Measurements from ENCODE around the gene MAN1C1. TPM values are rescaled to one million over a fixed set of nuclear protein-coding genes. Genes with fewer than 3 reads are reported as not detected.

Gene MAN1C1
- total RNA-seq, 1 experiment from 2014 or later, result 1.2 TPM

DNA sequence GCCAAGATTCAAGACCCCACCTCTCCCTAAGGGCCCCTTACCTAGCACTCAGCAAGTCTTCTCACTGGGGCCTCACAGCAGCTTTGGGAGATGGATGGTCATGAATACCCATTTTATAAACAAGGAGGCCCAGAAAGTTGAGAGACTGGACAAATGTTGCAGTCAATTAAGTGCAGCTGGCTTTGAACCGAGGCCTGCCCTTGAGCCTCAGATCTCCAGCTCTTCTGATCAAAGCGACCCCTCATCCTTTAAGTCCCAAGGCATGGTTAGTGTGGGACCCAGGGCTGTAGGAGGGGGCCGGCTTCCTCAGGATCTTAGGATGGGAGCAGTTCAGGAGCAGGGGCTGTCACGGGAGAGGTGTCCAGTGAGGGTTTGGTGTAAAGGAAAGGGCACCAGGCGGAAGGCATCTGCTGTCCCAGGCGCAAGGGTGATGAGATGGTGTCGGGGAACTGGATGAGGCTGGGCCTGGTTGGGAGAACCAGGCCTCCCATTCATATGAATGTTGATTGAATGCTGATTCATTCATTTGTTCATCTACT is 198.0 kb downstream of the MAN1C1 start:
- H3K4me3 ChIP-seq (replicated peaks in 1 of 2; ENCODE audit: low read depth in 1 of 2, low read length in 2 of 2), result no peak overlapping the region
- no peak overlapping the region for H3K4me2 ChIP-seq (ENCODE audit: low read length)
- no peaks in the 10 kb centered on the region for H3K9me2 ChIP-seq (ENCODE audit: insufficient read depth)
- H3K27me3 ChIP-seq (ENCODE audit: insufficient read depth, low read length), result no peaks in the 10 kb centered on the region
- no peak for TF ChIP-seq SRF (IDR thresholded peaks at IDR 0.05; ENCODE audit: low read depth)
- no peak for TF ChIP-seq SIN3A (IDR thresholded peaks at IDR 0.05; ENCODE audit: low read depth)
- TF ChIP-seq, protein P1, sequence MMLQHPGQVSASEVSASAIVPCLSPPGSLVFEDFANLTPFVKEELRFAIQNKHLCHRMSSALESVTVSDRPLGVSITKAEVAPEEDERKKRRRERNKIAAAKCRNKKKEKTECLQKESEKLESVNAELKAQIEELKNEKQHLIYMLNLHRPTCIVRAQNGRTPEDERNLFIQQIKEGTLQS (IDR thresholded peaks at IDR 0.05), result no peak
- no peak for TF ChIP-seq TCF7L2 (IDR thresholded peaks at IDR 0.05; ENCODE audit: borderline replicate concordance, extremely low read depth, insufficient read depth, insufficient read length)
- no peak for TF ChIP-seq SP1 (IDR thresholded peaks at IDR 0.05; ENCODE audit: low read depth)
- TF ChIP-seq JUND (IDR thresholded peaks at IDR 0.05), result no peak
- TF ChIP-seq, protein P2, sequence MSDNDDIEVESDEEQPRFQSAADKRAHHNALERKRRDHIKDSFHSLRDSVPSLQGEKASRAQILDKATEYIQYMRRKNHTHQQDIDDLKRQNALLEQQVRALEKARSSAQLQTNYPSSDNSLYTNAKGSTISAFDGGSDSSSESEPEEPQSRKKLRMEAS (IDR thresholded peaks at IDR 0.05), result no peak
- TF ChIP-seq EGR1 (IDR thresholded peaks at IDR 0.05; ENCODE audit: low read depth), result no peak
- no peak for TF ChIP-seq CEBPB (IDR thresholded peaks at IDR 0.05; ENCODE audit: low read depth)
- no peaks in the 10 kb centered on the region for H3K9me3 ChIP-seq (ENCODE audit: control insufficient read depth in 1 of 2, insufficient read depth in 1 of 2, low read depth in 1 of 2, low read length in 2 of 2)
- H3K79me2 ChIP-seq (ENCODE audit: insufficient read depth, low read length), result no peaks in the 10 kb centered on the region
- no peak for ATAC-seq
- BruUV-seq (replicated peaks), result no TSS peak
- ChIA-PET CTCF (no interaction called here), RAD21 (ENCODE audit: low non-redundant PET in 1 of 2, low total read pairs in 2 of 2, uncharacterized antibody in 2 of 2, unreplicated experiment in 2 of 2) (no interaction called here), POLR2A (interaction anchor here (0.7 kb wide), 1 partner anchor 322 kb away, joined by 3 read pairs; no protein-coding TSS in a partner anchor)
- H2AFZ ChIP-seq (ENCODE audit: low read depth, low read length, poor library complexity, severe bottlenecking), result no peak overlapping the region
- intact Hi-C loops (cut with micrococcal nuclease), result loop anchor here (5.0 to 10.0 kb wide), 2 partner anchors 83 to 560 kb away; no protein-coding TSS in a partner anchor
- DNase-seq (ENCODE audit: low read depth, low spot score), result no peak
- no peaks in the 10 kb centered on the region; a peak in 1 of 4 replicates for H3K36me3 ChIP-seq (ENCODE audit: control insufficient read depth in 1 of 2, insufficient read depth in 2 of 2, low read length in 2 of 2)
- H4K20me1 ChIP-seq (ENCODE audit: insufficient read depth), result no peaks in the 10 kb centered on the region
- no peak overlapping the region for H3K27ac ChIP-seq (ENCODE audit: low read depth, low read length)
- H3K9ac ChIP-seq (ENCODE audit: low read length), result no peak overlapping the region
- peaks cover 15 to 22% of the 10 kb centered on the region in 2 experiments; a peak in 3 of 4 replicates for H3K4me1 ChIP-seq (ENCODE audit: control insufficient read depth in 1 of 2, insufficient read depth in 2 of 2, low read length in 2 of 2)

All from HCT116 (cell line).